ENCODE results near the gene ATP9B. TPM values are rescaled to one million over a fixed set of nuclear protein-coding genes. Genes with fewer than 3 reads are reported as not detected.

ATP9B gene
- total and polyA plus RNA-seq, 4 donors = 7.1 to 31.4 (median 15.5) TPM

DNA sequence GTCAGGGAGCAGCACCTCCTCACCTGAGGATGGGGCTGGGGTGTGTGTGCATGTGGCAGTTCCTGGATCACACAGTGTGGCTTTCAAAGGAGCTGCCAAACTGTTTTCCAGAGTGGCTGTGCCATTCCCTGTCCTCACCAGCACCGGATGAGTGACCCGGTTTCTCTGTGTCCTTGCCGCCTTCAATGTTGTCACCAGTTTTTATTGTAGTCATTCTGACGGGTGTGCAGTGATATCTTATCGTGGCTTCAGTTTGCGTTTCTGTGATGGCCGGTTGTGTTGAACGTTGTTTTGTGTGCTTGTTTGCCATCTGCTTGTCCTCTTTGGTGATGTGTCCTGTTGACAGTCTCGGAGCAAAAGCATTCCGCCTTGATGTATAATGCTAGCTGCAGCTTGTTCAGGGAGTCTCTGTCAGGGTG lies 108.9 kb downstream of the ATP9B start:
- 93% methylated on average over 10 of the region's 10 CpGs for WGBS

DNA sequence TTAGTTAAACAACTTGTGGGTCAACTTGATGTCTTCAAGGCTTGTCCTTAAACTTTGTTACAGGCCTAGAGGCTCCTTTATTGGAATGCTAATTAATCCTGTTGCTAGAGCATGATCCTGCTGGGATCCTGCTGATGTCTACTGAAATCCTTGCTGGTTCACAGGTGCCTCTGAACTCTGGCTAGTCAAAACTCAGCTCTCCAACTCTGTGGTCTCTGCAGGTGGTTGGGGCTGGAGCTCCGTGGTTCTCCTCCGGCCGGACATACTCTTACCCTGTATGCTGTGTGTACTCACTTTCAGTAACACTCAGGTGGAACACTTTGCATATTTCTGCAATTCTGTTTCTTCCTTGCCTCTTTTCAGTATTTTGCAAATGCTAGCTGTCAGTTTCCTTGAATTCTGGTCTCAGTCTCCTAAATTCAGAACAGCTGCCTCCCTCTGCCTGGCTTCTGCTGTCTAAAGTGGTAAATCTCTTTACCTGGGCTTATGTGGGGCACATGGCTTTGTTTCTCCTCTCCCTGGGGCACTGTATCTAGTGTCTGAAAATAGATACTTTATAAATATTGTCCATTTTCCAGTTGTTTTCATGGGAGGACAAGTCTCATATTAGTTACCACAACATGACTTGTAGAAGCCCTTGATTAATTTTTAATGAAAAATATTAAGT lies 113.0 kb downstream of the ATP9B start:
- H3K36me3 ChIP-seq (ENCODE audit: control insufficient read depth in 4 of 4, insufficient read depth in 3 of 4, low read depth in 1 of 4, low read length in 3 of 4) = peaks cover 0 to 7% (median 4%) of the 10 kb centered on the region in 4 donors
- no peak for DNase-seq (ENCODE audit: low spot score)
- over 99% methylated on average over 3 of the region's 3 CpGs for WGBS
- H3K9ac ChIP-seq (ENCODE audit: low read depth in 1 of 2, low read length in 2 of 2) = no peak overlapping the region
- no peak for TF ChIP-seq NR2F2 (IDR thresholded peaks at IDR 0.05)
- TF ChIP-seq GABPA (IDR thresholded peaks at IDR 0.05 in 1 of 2, conservative IDR thresholded peaks at IDR 0.05 in 1 of 2) = no peak
- TF ChIP-seq, protein P1, sequence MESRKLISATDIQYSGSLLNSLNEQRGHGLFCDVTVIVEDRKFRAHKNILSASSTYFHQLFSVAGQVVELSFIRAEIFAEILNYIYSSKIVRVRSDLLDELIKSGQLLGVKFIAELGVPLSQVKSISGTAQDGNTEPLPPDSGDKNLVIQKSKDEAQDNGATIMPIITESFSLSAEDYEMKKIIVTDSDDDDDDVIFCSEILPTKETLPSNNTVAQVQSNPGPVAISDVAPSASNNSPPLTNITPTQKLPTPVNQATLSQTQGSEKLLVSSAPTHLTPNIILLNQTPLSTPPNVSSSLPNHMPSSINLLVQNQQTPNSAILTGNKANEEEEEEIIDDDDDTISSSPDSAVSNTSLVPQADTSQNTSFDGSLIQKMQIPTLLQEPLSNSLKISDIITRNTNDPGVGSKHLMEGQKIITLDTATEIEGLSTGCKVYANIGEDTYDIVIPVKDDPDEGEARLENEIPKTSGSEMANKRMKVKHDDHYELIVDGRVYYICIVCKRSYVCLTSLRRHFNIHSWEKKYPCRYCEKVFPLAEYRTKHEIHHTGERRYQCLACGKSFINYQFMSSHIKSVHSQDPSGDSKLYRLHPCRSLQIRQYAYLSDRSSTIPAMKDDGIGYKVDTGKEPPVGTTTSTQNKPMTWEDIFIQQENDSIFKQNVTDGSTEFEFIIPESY (IDR thresholded peaks at IDR 0.05) = no peak
- TF ChIP-seq FOXA2 (IDR thresholded peaks at IDR 0.05) = no peak
- H3K4me1 ChIP-seq (ENCODE audit: control insufficient read depth in 4 of 4, insufficient read depth in 4 of 4, low read length in 3 of 4) = no peaks in the 10 kb centered on the region
- no peaks in the 10 kb centered on the region for H3K27me3 ChIP-seq (ENCODE audit: control insufficient read depth in 4 of 4, insufficient read depth in 4 of 4, low read length in 3 of 4)
- no peak overlapping the region for H3K27ac ChIP-seq (ENCODE audit: low read depth in 1 of 2, low read length in 2 of 2)
- no peaks in the 10 kb centered on the region for H3K9me3 ChIP-seq (ENCODE audit: control insufficient read depth in 4 of 4, low read length in 3 of 4)
- H3K4me3 ChIP-seq (ENCODE audit: low read depth in 1 of 3, low read length in 3 of 3) = no peak overlapping the region

More for the DNA sequence above, 108.9 kb downstream of the ATP9B start:
- Histone ChIP-seq H3K4me1 (ENCODE audit: control insufficient read depth in 4 of 4, insufficient read depth in 4 of 4, low read length in 3 of 4) (no peaks in the 10 kb centered on the region), H3K9ac (ENCODE audit: low read depth in 1 of 2, low read length in 2 of 2) (no peak overlapping the region), H3K4me3 (ENCODE audit: low read depth in 1 of 3, low read length in 3 of 3) (no peak overlapping the region), H3K9me3 (ENCODE audit: control insufficient read depth in 4 of 4, low read length in 3 of 4) (no peaks in the 10 kb centered on the region), H3K27ac (ENCODE audit: low read depth in 1 of 2, low read length in 2 of 2) (no peak overlapping the region), H3K27me3 (ENCODE audit: control insufficient read depth in 4 of 4, insufficient read depth in 4 of 4, low read length in 3 of 4) (no peaks in the 10 kb centered on the region), H3K36me3 (ENCODE audit: control insufficient read depth in 4 of 4, insufficient read depth in 3 of 4, low read depth in 1 of 4, low read length in 3 of 4) (peaks cover 0 to 11% (median 4%) of the 10 kb centered on the region in 4 donors)
- TF ChIP-seq EGR1 (IDR thresholded peaks at IDR 0.05; ENCODE audit: low read depth in 2 of 2) (no peak), NR2F2 (IDR thresholded peaks at IDR 0.05) (no peak), RAD21 (IDR thresholded peaks at IDR 0.05) (no peak), JUND (IDR thresholded peaks at IDR 0.05) (no peak), YY1 (IDR thresholded peaks at IDR 0.05) (no peak), SP1 (IDR thresholded peaks at IDR 0.05) (no peak), ATF3 (IDR thresholded peaks at IDR 0.05) (no peak), HNF4G (IDR thresholded peaks at IDR 0.05) (no peak)
- no peak for DNase-seq (ENCODE audit: low spot score)

DNA sequence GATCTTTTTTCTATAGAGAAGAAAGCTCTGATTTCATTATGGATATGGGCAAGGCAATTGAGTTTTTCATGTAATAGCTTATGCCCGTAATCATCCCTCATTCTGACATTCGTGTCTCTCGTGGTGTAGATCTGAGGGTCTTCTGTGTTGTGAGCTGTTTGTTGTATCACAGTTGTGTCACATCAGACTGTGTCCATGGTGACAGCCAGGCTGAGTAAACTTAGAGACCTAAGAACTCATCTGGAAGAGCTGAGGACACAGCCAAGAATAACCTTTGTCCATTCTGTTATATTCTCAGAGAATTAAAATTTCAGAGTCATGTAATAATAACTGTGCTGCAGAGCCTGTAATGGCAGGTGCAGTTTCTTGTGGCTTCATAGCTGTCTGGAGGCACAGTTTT lies 116.5 kb downstream of the ATP9B start:
- H3K27ac ChIP-seq (ENCODE audit: low read depth in 1 of 2, low read length in 2 of 2) = no peak overlapping the region
- H3K4me1 ChIP-seq (ENCODE audit: control insufficient read depth in 4 of 4, insufficient read depth in 4 of 4, low read length in 3 of 4) = no peaks in the 10 kb centered on the region
- WGBS = 93% methylated on average over 3 of the region's 3 CpGs
- TF ChIP-seq TAF1 (conservative IDR thresholded peaks at IDR 0.05) (no peak), RXRA (IDR thresholded peaks at IDR 0.05) (no peak), EGR1 (IDR thresholded peaks at IDR 0.05; ENCODE audit: low read depth in 2 of 2) (no peak), YY1 (IDR thresholded peaks at IDR 0.05) (no peak), FOXA2 (IDR thresholded peaks at IDR 0.05) (no peak), REST (IDR thresholded peaks at IDR 0.05) (no peak), FOXA1 (IDR thresholded peaks at IDR 0.05) (no peak)
- no peak overlapping the region for H3K4me3 ChIP-seq (ENCODE audit: low read depth in 1 of 3, low read length in 3 of 3)
- no peak for DNase-seq (ENCODE audit: low spot score)
- no peaks in the 10 kb centered on the region for H3K9me3 ChIP-seq (ENCODE audit: control insufficient read depth in 4 of 4, low read length in 3 of 4)
- H3K9ac ChIP-seq (ENCODE audit: low read depth in 1 of 2, low read length in 2 of 2) = no peak overlapping the region
- peaks cover 0 to 4% (median 3%) of the 10 kb centered on the region in 4 donors for H3K36me3 ChIP-seq (ENCODE audit: control insufficient read depth in 4 of 4, insufficient read depth in 3 of 4, low read depth in 1 of 4, low read length in 3 of 4)
- no peaks in the 10 kb centered on the region for H3K27me3 ChIP-seq (ENCODE audit: control insufficient read depth in 4 of 4, insufficient read depth in 4 of 4, low read length in 3 of 4)

All from liver (tissue), 9 donors.